ENCODE measurements around the gene GFOD1. TPM values are rescaled to one million over a fixed set of nuclear protein-coding genes. Genes with fewer than 3 reads are reported as not detected.

The GFOD1 gene
- total RNA-seq, 4 donors from 2014 or later: 16.1 to 30.7 (median 22.9) TPM

DNA sequence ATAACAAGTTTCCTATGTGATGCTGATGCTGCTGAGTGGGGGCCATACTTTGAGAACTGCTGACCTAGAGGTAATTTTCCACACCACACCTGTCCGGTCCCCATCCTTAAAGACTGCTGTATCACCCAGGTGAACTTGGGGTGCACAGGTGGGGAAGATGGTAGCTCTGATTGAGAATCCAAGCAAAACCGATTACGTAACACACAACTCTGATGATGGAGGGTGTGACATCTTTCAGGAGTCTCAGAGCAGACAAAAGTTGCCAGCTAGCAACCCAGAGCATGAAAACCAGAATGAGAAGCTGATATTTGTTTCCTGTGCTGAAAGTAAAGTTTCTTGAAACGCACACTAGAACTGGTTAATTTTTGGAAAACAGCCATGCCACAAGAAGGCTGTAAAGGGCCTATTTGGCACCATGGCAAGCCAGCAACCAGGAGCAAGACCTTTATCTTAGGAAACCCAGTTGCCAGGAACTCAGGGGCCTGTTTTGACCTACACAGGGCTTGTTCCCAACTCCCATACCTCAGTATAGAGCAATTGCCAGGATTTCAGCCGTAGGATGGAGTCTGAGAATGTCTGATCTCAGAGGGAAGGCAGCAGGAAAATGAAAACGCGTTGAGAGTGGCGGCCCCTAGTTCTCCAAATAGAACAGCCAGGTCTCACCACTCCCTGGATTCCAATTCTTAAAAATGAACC, 137.4 kb downstream of the GFOD1 start:
- Histone ChIP-seq H3K4me1 (peaks cover 2 to 27% (median 11%) of the 10 kb centered on the region in 3 donors), H3K4me3 (no peak overlapping the region), H3K27ac (no peak overlapping the region), H3K9me3 (no peaks in the 10 kb centered on the region), H3K27me3 (no peaks in the 10 kb centered on the region), H3K36me3 (no peaks in the 10 kb centered on the region)
- WGBS, 2 donors: 79 to 90% methylated on average over 8 of the region's 8 CpGs
- no peak for TF ChIP-seq POLR2A (IDR thresholded peaks at IDR 0.05)
- TF ChIP-seq, protein P1, sequence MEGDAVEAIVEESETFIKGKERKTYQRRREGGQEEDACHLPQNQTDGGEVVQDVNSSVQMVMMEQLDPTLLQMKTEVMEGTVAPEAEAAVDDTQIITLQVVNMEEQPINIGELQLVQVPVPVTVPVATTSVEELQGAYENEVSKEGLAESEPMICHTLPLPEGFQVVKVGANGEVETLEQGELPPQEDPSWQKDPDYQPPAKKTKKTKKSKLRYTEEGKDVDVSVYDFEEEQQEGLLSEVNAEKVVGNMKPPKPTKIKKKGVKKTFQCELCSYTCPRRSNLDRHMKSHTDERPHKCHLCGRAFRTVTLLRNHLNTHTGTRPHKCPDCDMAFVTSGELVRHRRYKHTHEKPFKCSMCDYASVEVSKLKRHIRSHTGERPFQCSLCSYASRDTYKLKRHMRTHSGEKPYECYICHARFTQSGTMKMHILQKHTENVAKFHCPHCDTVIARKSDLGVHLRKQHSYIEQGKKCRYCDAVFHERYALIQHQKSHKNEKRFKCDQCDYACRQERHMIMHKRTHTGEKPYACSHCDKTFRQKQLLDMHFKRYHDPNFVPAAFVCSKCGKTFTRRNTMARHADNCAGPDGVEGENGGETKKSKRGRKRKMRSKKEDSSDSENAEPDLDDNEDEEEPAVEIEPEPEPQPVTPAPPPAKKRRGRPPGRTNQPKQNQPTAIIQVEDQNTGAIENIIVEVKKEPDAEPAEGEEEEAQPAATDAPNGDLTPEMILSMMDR (IDR thresholded peaks at IDR 0.05): no peak
- DNase-seq: no peak
- intact Hi-C loops (cut with DNase I): no loop called here

DNA sequence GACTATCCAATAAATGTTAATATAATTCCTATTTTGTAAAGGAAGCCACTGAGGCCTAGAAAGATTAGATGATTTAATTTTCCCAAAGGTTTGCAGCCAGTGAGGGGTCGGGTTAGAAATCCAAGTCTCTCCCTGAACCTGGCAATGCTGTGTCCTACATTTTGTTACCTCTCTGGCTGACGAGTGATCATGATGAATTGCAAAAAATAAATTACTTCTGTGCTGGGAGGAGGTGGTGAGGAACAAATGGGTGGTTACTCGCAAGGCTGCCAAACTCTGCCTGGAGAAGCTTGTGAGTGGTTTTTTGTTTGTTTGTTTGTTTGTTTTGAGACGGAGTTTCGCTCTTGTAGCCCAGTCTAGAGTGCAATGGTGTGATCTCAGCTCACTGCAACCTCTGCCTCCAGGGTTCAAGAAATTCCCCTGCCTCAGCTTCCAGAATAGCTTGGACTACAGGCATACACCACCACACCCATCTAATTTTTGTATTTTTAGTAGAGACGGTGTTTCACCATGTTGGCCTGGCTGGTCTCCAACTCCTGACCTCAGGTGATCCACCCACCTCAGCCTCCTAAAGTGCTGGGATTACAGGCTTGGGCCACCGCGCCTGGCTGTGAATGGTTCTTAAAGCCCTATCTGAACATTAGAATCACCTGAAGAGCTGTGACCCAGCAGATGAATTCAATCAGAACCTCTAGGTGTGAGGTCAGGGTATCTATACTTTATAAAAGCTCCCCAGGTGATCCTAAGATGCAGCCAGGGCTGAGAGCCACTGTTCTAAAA, 138.9 kb downstream of the GFOD1 start:
- Histone ChIP-seq H3K4me1 (peaks cover 0 to 16% (median 5%) of the 10 kb centered on the region in 3 donors), H3K27ac (no peak overlapping the region), H3K9me3 (no peaks in the 10 kb centered on the region), H3K36me3 (no peaks in the 10 kb centered on the region), H3K4me3 (no peak overlapping the region), H3K27me3 (no peaks in the 10 kb centered on the region)
- intact Hi-C loops (cut with DNase I): no loop called here
- WGBS, 2 donors: 69 to 79% methylated on average over 8 of the region's 8 CpGs
- no peak for DNase-seq
- TF ChIP-seq POLR2A (IDR thresholded peaks at IDR 0.05): no peak
- TF ChIP-seq, protein P1 (IDR thresholded peaks at IDR 0.05): no peak

DNA sequence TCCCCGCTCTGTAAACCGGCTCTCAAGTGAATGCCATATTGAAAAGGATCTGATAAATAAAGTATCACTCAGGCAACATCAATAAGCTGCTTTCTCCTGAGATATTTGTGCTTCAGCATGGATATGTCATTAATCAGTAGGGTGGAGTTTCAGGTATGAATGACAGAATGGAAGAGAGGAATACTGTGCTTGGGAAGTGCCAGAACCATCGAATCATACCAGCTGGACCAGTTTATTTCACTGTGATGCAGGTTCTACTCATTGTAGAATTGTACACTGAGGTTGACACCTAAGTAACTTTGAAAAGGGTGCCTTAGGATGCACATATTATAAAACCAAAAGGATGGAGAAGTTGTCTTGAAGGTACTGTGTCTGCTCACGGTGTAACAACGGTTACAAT, 141.2 kb downstream of the GFOD1 start:
- no peaks in the 10 kb centered on the region for H3K27me3 ChIP-seq
- no peaks in the 10 kb centered on the region for H3K9me3 ChIP-seq
- WGBS, 2 donors: 73 to 82% methylated on average over 5 of the region's 5 CpGs
- H3K4me3 ChIP-seq: no peak overlapping the region
- no peak overlapping the region for H3K27ac ChIP-seq
- DNase-seq: no peak
- no peak for TF ChIP-seq POLR2A (IDR thresholded peaks at IDR 0.05)
- TF ChIP-seq, protein P1 (IDR thresholded peaks at IDR 0.05): no peak
- intact Hi-C loops (cut with DNase I): no loop called here
- H3K36me3 ChIP-seq: no peaks in the 10 kb centered on the region
- H3K4me1 ChIP-seq: peaks cover 0 to 13% (median 4%) of the 10 kb centered on the region in 3 donors

DNA sequence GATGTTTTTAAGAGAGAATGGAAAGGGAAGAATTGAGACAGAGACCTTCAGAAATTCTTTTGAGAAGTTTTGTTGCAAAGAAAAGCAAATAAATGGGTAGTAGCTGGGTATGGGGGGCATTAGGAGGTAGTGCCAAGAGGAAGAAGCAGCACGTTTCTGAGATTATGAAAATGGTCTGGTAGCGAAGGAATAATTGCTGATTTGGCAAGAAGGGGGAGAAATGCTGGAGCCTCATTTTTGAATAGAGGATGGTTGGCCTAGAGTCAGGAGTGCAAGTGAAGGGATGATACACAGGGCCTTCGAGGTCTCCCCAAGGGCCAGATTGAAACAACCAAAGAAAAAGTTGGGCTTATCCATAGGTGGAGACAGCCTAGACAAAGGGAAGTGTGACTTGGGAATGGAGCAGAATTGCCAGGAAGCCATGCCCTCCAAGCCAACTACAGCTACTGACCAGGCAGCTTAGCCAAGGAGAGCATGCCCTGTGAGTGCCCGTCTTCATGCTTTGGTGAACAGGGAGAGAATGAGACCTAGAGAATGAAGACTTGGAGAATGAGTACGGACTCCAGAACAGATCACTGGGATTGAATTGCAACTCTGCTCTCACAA, 144.9 kb downstream of the GFOD1 start:
- Histone ChIP-seq H3K9me3 (no peaks in the 10 kb centered on the region), H3K4me1 (peaks cover 0 to 6% (median 0%) of the 10 kb centered on the region in 3 donors), H3K36me3 (no peaks in the 10 kb centered on the region), H3K27me3 (no peaks in the 10 kb centered on the region), H3K4me3 (no peak overlapping the region), H3K27ac (no peak overlapping the region)
- 77 to 85% methylated on average over 5 of the region's 5 CpGs for WGBS, 2 donors
- TF ChIP-seq, protein P1 (IDR thresholded peaks at IDR 0.05): no peak
- no peak for TF ChIP-seq POLR2A (IDR thresholded peaks at IDR 0.05)
- no peak for DNase-seq
- intact Hi-C loops (cut with DNase I): no loop called here

All from esophagus squamous epithelium (tissue), 5 donors.